ENCODE measurements around the gene BTNL8. TPM values are rescaled to one million over a fixed set of nuclear protein-coding genes. Genes with fewer than 3 reads are reported as not detected.

Gene BTNL8
- total RNA-seq, 1 experiment from 2014 or later, result 0.85 TPM

DNA sequence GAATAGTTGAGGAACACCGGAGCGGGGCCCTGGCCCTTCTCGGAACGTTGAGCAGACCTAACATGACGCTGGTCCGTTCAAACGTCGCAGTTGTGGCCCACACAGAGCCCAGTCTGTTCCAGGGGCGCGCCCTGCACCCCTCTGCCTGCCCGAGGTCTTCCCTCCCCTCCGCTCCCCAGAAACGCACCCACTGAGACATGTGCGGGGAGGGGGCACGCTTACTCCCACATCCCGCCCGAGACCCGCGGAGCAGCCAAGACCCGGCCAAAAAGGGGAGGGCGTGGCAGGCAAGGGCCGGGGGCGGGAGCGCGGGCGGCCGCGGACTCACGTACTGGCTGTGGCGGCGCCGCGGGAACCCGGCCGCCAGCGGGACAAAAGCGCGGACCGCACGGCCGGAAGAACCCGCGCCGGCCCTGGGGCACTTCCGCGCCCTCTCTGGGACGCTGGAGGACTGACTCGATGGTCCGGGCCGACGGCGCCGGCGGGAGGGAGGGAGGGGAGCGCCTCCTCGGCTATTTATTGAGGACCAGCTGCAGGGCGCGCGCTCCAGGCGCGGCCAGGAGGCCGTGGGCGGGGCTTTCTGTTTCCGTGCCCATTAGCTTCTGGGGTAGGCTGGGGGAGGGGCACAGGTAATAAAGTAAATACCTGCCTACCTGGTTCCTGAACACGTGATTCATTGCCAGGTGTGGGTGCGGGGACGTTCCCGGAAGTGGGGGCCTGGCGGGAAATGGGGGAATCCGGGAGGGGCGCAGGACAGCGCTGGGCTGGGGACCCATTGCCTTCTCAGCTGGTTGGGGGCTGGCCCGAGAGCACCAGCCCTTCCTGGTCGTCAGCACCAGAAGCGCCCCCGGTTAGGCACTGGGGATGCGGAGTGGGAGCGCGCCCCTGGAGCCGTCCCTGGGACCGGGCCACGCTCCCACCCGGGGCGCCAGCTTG, 37.8 kb upstream of the BTNL8 start, which contains the start of gene ZFP62 (continued):
- no peak for TF ChIP-seq ATF2 (CRISPR knock-in tag; IDR thresholded peaks at IDR 0.05; ENCODE audit: borderline replicate concordance, low read depth)
- no peak for TF ChIP-seq CTCF (IDR thresholded peaks at IDR 0.05)
- TF ChIP-seq TEAD1 (CRISPR knock-in tag; IDR thresholded peaks at IDR 0.05), result peak; percentile 80; the same call in 1 of the 2 replicates
- TF ChIP-seq ERG (CRISPR knock-in tag; IDR thresholded peaks at IDR 0.05), result no peak
- TF ChIP-seq ZNF219 (CRISPR knock-in tag; IDR thresholded peaks at IDR 0.05; ENCODE audit: borderline replicate concordance), result 0 out of 2 replicates have a peak, but pooled peaks have one; percentile 39
- no peak for TF ChIP-seq TEAD4 (CRISPR knock-in tag; IDR thresholded peaks at IDR 0.05)
- TF ChIP-seq ATF6 (CRISPR knock-in tag; IDR thresholded peaks at IDR 0.05), result no peak
- TF ChIP-seq ZBTB21 (CRISPR knock-in tag; IDR thresholded peaks at IDR 0.05; ENCODE audit: borderline replicate concordance), result no peak
- peak; percentile 99 for TF ChIP-seq ETV6 (CRISPR knock-in tag; IDR thresholded peaks at IDR 0.05)
- no peak for TF ChIP-seq SOX15 (CRISPR knock-in tag; IDR thresholded peaks at IDR 0.05)
- TF ChIP-seq ELF4 (CRISPR knock-in tag; IDR thresholded peaks at IDR 0.05; ENCODE audit: low read depth), result no peak
- TF ChIP-seq E2F1 (CRISPR knock-in tag; IDR thresholded peaks at IDR 0.05), result 0 out of 2 replicates have a peak, but pooled peaks have one; percentile 10
- no peak for TF ChIP-seq ZNF416 (CRISPR knock-in tag; IDR thresholded peaks at IDR 0.05)
- TF ChIP-seq ZNF138 (CRISPR knock-in tag; conservative IDR thresholded peaks at IDR 0.05), result no peak
- TF ChIP-seq, protein P1, sequence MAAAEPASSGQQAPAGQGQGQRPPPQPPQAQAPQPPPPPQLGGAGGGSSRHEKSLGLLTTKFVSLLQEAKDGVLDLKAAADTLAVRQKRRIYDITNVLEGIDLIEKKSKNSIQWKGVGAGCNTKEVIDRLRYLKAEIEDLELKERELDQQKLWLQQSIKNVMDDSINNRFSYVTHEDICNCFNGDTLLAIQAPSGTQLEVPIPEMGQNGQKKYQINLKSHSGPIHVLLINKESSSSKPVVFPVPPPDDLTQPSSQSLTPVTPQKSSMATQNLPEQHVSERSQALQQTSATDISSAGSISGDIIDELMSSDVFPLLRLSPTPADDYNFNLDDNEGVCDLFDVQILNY (CRISPR knock-in tag; IDR thresholded peaks at IDR 0.05), result peak; percentile 87
- peak; percentile 53 for TF ChIP-seq FOXP4 (CRISPR knock-in tag; IDR thresholded peaks at IDR 0.05)
- TF ChIP-seq SMAD3 (CRISPR knock-in tag; IDR thresholded peaks at IDR 0.05; ENCODE audit: borderline replicate concordance), result 0 out of 2 replicates have a peak, but pooled peaks have one; percentile 20
- peak; percentile 47 for TF ChIP-seq SP1 (CRISPR knock-in tag; conservative IDR thresholded peaks at IDR 0.05)
- no peak for TF ChIP-seq PRRX2 (CRISPR knock-in tag; IDR thresholded peaks at IDR 0.05)
- no peak for TF ChIP-seq NFATC4 (CRISPR knock-in tag; IDR thresholded peaks at IDR 0.05)
- no peak for TF ChIP-seq HMGA2 (CRISPR knock-in tag; IDR thresholded peaks at IDR 0.05)
- TF ChIP-seq RELA (CRISPR knock-in tag; IDR thresholded peaks at IDR 0.05; ENCODE audit: borderline replicate concordance), result 0 out of 2 replicates have a peak, but pooled peaks have one; percentile 34
- TF ChIP-seq USF2 (CRISPR knock-in tag; IDR thresholded peaks at IDR 0.05), result peak; percentile 93
- peak; percentile 74; the same call in 1 of the 2 replicates for TF ChIP-seq FOXP1 (CRISPR knock-in tag; IDR thresholded peaks at IDR 0.05; ENCODE audit: borderline replicate concordance)
- TF ChIP-seq CBFB (CRISPR knock-in tag; IDR thresholded peaks at IDR 0.05; ENCODE audit: low read depth), result no peak
- TF ChIP-seq GABPB1 (CRISPR knock-in tag; IDR thresholded peaks at IDR 0.05), result peak; percentile 32
- no peak for TF ChIP-seq RORB (CRISPR knock-in tag; IDR thresholded peaks at IDR 0.05)
- TF ChIP-seq EMX1 (CRISPR knock-in tag; IDR thresholded peaks at IDR 0.05), result no peak
